H54 (cell line): ENCODE measurements around the gene TCEA2.
"Not testable (repeated sequence)": the region's sequence is repeated elsewhere in the genome, so short reads cannot be mapped to it uniquely, and the experiment has no call there.

Experiments
- DNase-seq: peaks from one replicate; pipeline ENCODE4 v3.0.0; 2011; ENCODE audit warnings: low spot score, mixed read lengths; ENCODE audit not compliant: insufficient read length
- FAIRE-seq: peaks from 3 replicates; lab custom pipeline; 2011; peaks lifted over from hg19 to GRCh38; lab: Jason Lieb, UNC
- POLR2A ChIP-seq: IDR thresholded peaks from 2 replicates; pipeline ENCODE4 v1.6.1; 2011; ENCODE audit warnings: low read depth, mild to moderate bottlenecking, low read length

Gene TCEA2

GRCh38 chr20:64110411-64111068 lies 47.5 kb downstream of the TCEA2 start:
- no peak for DNase-seq
- FAIRE-seq: no peak
- no peak for TF ChIP-seq POLR2A

GRCh38 chr20:64111841-64112641 lies 49.0 kb downstream of the TCEA2 start:
- no peak for TF ChIP-seq POLR2A
- no peak for DNase-seq
- FAIRE-seq: no peak

DNA sequence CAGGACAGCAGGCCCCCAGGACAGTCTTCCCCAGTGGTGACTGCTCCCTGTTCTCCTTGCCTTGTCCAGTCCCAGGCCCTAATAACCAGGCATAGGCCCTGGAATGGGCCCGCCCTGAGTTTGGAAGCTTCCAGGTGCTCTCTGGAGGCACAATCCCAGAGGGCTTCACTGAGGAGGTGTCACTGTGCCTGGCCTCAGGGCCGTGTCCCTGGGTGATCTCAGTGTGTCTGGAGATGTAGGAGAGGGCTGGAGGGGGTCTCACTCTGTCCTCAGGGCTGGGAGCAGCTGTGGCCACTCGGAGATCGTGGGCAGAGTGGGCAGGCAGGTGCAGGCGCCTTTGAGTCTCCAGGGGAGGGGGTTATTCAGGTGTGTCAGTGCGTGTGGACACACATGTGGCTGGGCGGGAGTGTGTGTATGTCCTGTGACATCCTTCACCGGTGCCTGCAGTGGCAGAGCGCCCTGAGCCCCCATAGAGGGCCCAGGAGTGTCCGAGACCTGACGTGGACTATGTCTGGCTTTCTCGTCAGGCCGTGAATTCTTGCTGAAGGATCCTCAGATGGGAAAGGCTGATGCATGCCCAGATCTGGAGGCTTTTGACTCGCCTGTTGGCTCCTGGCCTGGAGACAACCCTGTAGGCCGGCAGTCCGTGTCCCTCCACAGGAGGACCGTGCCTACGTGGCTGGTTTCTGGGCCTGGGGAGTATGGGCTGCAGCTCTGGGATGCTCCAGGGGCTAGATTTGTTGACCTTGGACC lies 49.9 kb downstream of the TCEA2 start:
- FAIRE-seq: no peak

GRCh38 chr20:64113444-64113775 lies 50.4 kb downstream of the TCEA2 start:
- no peak for TF ChIP-seq POLR2A
- FAIRE-seq: no peak
- DNase-seq: no peak

More for the DNA sequence above, 49.9 kb downstream of the TCEA2 start:
- no peak for TF ChIP-seq POLR2A
- no peak for DNase-seq

- DNase-seq: no peak
- TF ChIP-seq POLR2A: no peak
- FAIRE-seq: no peak
These were observed 50.9 kb downstream of the TCEA2 start for GRCh38 chr20:64113796-64114355.

- FAIRE-seq: no peak
- no peak for TF ChIP-seq POLR2A
- DNase-seq: no peak
These were observed 51.5 kb downstream of the TCEA2 start for GRCh38 chr20:64114356-64114971.

DNA sequence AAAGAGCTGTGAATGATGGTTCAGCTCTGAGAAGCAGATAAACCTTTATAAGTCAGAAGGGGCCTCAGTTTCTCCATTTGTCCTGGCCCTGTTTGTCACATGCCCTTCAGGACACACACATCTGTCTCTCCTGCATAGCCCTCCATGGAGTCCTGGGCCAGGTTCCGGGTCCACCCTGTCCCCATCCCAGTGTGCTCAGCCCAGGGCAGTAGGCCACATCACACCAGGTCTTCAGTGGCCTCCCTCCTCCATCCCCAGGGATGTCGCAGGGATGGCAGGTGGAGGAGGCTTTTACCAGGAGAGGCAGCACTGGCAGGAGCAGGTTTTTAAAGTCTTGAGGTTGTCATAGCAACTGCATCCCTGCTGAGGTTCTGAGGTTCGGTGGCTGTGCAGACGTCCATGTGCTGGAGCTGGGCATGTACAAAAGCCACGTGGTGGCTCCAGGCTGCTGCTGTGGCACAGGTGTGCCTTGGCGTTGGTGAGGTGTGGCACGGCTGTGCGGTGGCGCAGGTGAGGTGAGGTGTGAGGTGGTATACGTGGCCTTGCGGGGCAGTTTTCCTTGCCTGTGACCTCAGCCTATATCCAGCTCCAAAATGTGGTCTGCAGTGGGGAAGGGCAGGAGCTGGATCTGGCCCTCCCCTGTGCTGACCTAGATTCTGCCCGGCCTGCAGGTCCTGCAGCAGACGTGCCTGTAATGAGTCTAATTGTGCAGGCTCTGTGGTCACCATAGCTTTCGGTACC lies 52.3 kb downstream of the TCEA2 start:
- DNase-seq: no peak
- FAIRE-seq: no peak
- no peak for TF ChIP-seq POLR2A

GRCh38 chr20:64116016-64116415 lies 53.0 kb downstream of the TCEA2 start:
- FAIRE-seq (no peak), DNase-seq (no peak)
- no peak for TF ChIP-seq POLR2A

- no peak for TF ChIP-seq POLR2A
- FAIRE-seq (no peak), DNase-seq (no peak)
These were observed 53.8 kb downstream of the TCEA2 start for GRCh38 chr20:64116541-64117431.

GRCh38 chr20:64117432-64117777 lies 54.4 kb downstream of the TCEA2 start:
- not testable (repeated sequence) for DNase-seq, FAIRE-seq

DNA sequence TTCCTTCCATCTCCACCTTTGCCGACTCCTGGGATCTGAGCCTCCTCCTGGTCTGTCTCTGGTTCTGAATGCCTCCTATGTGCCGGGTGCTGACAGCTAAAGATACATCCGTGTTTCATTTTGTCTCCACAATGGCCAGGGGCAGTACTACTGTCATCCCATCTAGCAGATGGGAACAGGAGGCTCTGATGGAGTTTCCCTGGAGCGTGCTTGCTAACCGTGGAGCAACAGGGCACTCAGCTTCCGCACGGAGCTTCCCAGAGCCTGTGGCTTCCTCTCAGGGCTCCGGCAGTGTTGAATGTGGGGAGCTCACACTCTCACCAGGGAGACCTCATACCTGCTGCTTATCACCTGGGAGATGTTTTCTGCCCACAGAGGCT lies 56.3 kb downstream of the TCEA2 start:
- no peak for DNase-seq
- no peak for FAIRE-seq
- no peak for TF ChIP-seq POLR2A

- no peak for TF ChIP-seq POLR2A
- no peak for FAIRE-seq
- DNase-seq: no peak
These were observed 56.8 kb downstream of the TCEA2 start for GRCh38 chr20:64119681-64120341.
